Measurements from ENCODE around the gene RAD51B. TPM values are rescaled to one million over a fixed set of nuclear protein-coding genes. Genes with fewer than 3 reads are reported as not detected.
A peak's percentile ranks its signal among the peaks of the same experiment; 100 is the strongest.

The RAD51B gene
- total and polyA plus RNA-seq, 2 of the 13 experiments (the other 11 are each of a cell fraction or from before 2014, with no cell fraction given), result 7.0 to 9.5 TPM

DNA sequence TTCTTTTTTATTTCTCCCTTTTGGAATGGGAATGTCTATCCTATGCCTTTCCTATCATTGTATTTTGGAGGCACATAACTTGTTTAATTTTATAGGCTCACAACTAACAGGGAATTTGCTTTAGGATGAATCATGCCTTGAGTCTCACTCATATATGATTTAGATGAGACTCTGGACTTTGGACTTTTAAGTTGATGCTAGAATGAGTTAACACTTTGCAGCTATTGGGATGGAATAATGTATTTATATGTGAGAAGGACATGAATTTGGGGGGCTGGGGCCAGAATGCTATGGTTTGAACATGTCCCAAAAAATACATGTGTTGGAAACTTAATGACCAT is 607.9 kb downstream of the RAD51B start:
- peak; percentile 23 for DNase-seq (ENCODE audit: low spot score)
- Histone ChIP-seq H4K20me1 (ENCODE audit: insufficient read depth, low read length) (no peaks in the 10 kb centered on the region), H3K9ac (ENCODE audit: insufficient read depth, low read depth, low read length) (no peak overlapping the region), H3K36me3 (replicated peaks in 1 of 2; ENCODE audit: control insufficient read depth in 1 of 2, insufficient read depth in 2 of 2, low read length in 2 of 2) (no peaks in the 10 kb centered on the region), H3K27me3 (ENCODE audit: control insufficient read depth in 1 of 2, insufficient read depth in 2 of 2, low read length in 2 of 2) (no peaks in the 10 kb centered on the region), H3K27ac (ENCODE audit: extremely low read length, insufficient read depth, low read length) (no peak overlapping the region), H2AFZ (ENCODE audit: low read length) (no peak overlapping the region), H3K79me2 (ENCODE audit: insufficient read depth, low read length) (no peaks in the 10 kb centered on the region), H3K4me2 (ENCODE audit: low read depth, low read length) (no peak overlapping the region), H3K9me3 (ENCODE audit: low read length) (no peaks in the 10 kb centered on the region), H3K4me3 (replicated peaks in 1 of 3; ENCODE audit: insufficient read depth in 1 of 3, low read depth in 2 of 3, low read length in 3 of 3) (no peak overlapping the region), H3K4me1 (ENCODE audit: insufficient read depth, low read length) (peaks cover 15% of the 10 kb centered on the region; the same call in 1 of the 2 replicates)
- BruUV-seq (replicated peaks), result no TSS peak
- TF ChIP-seq ZNF788 (CRISPR knock-in tag; IDR thresholded peaks at IDR 0.05; ENCODE audit: borderline replicate concordance) (no peak), ZNF207 (IDR thresholded peaks at IDR 0.05; ENCODE audit: borderline replicate concordance) (no peak), THYN1 (CRISPR knock-in tag; IDR thresholded peaks at IDR 0.05; ENCODE audit: borderline replicate concordance, low read depth) (no peak), ATAD3A (CRISPR knock-in tag; IDR thresholded peaks at IDR 0.05) (no peak), ZNF737 (CRISPR knock-in tag; IDR thresholded peaks at IDR 0.05; ENCODE audit: borderline replicate concordance) (no peak), ZNF878 (CRISPR knock-in tag; IDR thresholded peaks at IDR 0.05) (no peak), ZNF713 (CRISPR knock-in tag; IDR thresholded peaks at IDR 0.05) (no peak), PAWR (CRISPR knock-in tag; IDR thresholded peaks at IDR 0.05; ENCODE audit: borderline replicate concordance) (no peak), ZKSCAN8 (CRISPR knock-in tag; IDR thresholded peaks at IDR 0.05; ENCODE audit: borderline replicate concordance) (no peak), MIER3 (CRISPR knock-in tag; IDR thresholded peaks at IDR 0.05; ENCODE audit: borderline replicate concordance) (no peak), ZNF329 (CRISPR knock-in tag; IDR thresholded peaks at IDR 0.05; ENCODE audit: low read depth) (no peak), ZFP37 (CRISPR knock-in tag; IDR thresholded peaks at IDR 0.05; ENCODE audit: borderline replicate concordance) (no peak)
- TF ChIP-seq, protein P1, sequence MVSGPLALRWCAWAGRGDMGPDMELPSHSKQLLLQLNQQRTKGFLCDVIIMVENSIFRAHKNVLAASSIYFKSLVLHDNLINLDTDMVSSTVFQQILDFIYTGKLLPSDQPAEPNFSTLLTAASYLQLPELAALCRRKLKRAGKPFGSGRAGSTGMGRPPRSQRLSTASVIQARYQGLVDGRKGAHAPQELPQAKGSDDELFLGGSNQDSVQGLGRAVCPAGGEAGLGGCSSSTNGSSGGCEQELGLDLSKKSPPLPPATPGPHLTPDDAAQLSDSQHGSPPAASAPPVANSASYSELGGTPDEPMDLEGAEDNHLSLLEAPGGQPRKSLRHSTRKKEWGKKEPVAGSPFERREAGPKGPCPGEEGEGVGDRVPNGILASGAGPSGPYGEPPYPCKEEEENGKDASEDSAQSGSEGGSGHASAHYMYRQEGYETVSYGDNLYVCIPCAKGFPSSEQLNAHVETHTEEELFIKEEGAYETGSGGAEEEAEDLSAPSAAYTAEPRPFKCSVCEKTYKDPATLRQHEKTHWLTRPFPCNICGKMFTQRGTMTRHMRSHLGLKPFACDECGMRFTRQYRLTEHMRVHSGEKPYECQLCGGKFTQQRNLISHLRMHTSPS (CRISPR knock-in tag; IDR thresholded peaks at IDR 0.05; ENCODE audit: low read depth), result no peak
- TF ChIP-seq, protein P2, sequence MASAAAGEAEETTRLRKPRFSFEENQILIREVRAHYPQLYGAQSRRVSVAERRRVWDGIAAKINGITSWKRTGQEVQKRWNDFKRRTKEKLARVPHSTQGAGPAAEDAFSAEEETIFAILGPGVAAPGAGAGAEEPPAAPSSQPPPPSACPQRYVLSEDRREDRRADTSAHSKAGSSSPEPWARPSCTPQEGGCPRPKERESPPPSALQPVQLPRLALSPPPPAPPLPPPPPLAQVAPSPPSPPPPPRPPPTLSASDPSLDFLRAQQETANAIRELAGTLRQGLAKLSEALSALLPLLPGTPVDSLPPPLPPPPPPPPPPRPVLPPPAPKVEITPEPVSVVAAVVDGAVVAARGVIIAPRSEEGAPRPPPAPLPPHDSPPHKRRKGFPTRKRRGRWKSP (CRISPR knock-in tag; IDR thresholded peaks at IDR 0.05), result no peak
- TF ChIP-seq, protein P3, sequence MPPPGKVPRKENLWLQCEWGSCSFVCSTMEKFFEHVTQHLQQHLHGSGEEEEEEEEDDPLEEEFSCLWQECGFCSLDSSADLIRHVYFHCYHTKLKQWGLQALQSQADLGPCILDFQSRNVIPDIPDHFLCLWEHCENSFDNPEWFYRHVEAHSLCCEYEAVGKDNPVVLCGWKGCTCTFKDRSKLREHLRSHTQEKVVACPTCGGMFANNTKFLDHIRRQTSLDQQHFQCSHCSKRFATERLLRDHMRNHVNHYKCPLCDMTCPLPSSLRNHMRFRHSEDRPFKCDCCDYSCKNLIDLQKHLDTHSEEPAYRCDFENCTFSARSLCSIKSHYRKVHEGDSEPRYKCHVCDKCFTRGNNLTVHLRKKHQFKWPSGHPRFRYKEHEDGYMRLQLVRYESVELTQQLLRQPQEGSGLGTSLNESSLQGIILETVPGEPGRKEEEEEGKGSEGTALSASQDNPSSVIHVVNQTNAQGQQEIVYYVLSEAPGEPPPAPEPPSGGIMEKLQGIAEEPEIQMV (CRISPR knock-in tag; IDR thresholded peaks at IDR 0.05; ENCODE audit: low read depth), result no peak
- TF ChIP-seq, protein P4, sequence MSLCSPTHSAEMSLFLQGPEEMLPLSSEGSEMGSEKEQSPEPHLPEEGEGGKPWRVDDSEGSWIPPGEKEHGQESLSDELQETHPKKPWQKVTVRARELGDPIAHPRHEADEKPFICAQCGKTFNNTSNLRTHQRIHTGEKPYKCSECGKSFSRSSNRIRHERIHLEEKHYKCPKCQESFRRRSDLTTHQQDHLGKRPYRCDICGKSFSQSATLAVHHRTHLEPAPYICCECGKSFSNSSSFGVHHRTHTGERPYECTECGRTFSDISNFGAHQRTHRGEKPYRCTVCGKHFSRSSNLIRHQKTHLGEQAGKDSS (CRISPR knock-in tag; IDR thresholded peaks at IDR 0.05; ENCODE audit: borderline replicate concordance, low read depth), result no peak
- TF ChIP-seq, protein P5, sequence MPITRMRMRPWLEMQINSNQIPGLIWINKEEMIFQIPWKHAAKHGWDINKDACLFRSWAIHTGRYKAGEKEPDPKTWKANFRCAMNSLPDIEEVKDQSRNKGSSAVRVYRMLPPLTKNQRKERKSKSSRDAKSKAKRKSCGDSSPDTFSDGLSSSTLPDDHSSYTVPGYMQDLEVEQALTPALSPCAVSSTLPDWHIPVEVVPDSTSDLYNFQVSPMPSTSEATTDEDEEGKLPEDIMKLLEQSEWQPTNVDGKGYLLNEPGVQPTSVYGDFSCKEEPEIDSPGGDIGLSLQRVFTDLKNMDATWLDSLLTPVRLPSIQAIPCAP (CRISPR knock-in tag; IDR thresholded peaks at IDR 0.05; ENCODE audit: low read depth), result no peak
- POLR2A ChIA-PET, result no interaction called here
- peak; percentile 15 for FAIRE-seq
- intact Hi-C loops (cut with micrococcal nuclease; ENCODE audit: unreplicated experiment) (no loop called here), in situ Hi-C loops (cut with HindIII; ENCODE audit: extremely low pct_ligation_motif_present, low pct_unique_long_range_greater_than_20kb) (no loop called here)
- ATAC-seq, result no peak
- CTCF ChIA-PET (ENCODE audit: low intra/inter-chr PET ratio, low total read pairs), result no interaction called here

Measured in HepG2 (cell line).